ENCODE data around the gene SPG11. TPM values are rescaled to one million over a fixed set of nuclear protein-coding genes. Genes with fewer than 3 reads are reported as not detected.

Gene SPG11
- total RNA-seq, 1 experiment from 2014 or later: 64.2 TPM

DNA sequence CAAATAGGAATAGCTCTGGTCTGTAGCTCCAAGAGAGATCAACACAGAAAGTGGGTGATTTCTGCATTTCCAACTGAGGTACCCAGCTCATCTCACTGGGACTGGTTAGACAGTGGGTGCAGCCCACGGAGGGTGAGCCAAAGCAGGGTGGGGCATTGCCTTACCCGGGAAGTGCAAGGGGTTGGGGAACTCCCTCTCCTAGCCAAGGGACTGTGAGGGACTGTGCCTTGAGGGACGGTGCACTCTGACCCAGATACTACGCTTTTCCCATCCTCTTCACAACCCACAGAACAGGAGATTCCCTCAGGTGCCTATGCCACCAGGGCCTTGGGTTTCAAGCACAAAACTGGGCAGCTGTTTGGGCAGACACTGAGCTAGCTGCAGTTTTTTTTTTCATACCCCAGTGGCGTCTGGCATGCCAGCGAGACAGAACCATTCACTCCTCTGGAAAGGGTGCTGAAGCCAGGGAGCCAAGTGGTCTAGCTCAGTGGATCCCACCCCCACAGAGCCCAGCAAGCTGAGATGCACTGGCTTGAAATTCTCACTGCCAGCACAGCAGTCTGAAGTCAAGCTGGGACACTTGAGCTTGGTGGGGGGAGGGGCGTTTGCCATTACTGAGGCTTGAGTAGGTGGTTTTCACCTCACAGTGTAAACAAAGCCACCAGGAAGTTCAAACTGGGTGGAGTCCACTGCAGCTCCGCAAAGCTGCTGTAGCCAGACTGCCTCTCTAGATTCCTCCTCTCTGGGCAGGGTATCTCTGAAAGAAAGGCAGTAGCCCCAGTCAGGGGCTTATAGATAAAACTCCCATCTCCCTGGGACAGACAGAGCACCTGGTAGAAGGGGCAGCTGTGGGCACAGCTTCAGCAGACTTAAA lies 19.6 kb upstream of the SPG11 start:
- peak; percentile 58 for DNase-seq (ENCODE audit: extremely low read depth, low read depth)

DNA sequence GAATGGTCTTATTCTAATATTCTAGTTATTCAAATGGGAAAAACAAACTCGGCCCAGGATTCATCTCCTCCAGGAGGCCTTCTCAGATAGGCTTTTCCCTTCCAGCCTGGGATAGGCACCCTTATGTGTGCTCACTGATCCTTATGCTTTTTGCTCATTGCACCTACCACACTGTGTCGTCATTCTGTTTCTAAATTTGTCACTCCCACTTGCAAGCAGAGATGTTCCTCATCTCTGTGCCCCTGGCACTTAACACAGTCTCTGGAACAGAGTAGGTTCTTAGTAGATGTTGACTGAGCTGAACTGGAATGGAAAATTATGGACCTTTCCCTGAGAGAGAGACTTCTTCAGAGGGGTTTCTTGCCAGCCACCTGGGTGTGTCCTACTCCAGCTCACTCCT lies 18.7 kb upstream of the SPG11 start:
- DNase-seq (ENCODE audit: extremely low read depth, low read depth): no peak

DNA sequence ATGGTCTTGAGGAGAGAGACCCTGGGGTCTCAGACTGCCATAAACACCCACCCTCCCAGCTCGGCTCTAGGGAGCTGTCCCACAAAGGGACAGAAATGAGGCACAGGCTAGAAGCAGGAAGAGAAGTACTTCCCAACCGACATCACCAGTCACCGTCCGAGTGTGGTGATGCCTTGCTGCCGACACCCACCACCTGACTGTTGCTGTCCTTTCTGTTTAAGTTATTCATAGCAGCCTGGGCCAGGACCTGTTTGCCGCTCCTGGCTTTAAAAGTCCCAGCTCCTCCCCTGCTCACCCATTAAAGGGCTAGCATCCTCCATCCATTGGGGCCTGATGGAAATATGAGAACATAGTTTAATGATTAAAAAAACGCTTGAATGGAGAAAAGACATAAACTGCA lies 13.2 kb upstream of the SPG11 start:
- DNase-seq (ENCODE audit: extremely low read depth, low read depth): no peak

DNA sequence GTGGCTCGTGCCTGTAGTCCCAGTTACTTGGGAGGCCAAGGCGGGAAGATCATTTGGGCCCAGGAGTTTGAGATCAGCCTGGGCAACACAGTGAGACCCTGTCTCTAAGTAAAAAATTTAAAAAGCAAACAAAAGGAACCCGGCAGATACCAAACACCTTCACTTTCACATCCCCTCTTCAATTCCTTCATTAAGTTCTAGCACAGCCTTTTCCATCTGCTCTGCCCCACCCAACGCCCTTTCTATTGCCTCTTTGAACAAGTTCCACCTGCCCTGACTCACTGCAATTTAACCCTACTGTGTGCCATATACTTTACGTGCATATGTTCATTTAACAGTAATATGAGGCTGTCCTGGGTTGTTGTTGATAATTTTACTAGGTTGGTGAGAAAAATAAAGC lies 12.4 kb upstream of the SPG11 start:
- no peak for DNase-seq (ENCODE audit: extremely low read depth, low read depth)

DNA sequence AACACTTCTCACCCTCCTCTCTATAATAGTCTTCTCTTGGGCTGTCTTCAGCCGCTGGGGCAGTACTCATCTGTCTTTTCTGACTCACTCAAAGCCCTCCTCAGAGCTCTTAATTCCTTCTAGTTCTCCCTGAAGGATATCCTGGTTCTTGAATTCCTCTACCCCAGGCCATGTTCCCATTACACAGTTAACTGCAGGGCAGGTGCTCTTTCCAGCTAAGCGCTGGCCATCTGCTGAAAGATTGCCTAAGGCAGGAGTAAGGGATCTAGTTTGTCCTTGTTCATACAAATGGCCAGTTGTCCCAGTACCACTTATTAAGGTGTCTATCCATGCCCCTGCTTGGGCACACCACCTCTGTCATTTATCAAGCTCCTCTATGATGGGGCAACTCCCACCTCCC lies 10.2 kb upstream of the SPG11 start:
- DNase-seq (ENCODE audit: extremely low read depth, low read depth): no peak

DNA sequence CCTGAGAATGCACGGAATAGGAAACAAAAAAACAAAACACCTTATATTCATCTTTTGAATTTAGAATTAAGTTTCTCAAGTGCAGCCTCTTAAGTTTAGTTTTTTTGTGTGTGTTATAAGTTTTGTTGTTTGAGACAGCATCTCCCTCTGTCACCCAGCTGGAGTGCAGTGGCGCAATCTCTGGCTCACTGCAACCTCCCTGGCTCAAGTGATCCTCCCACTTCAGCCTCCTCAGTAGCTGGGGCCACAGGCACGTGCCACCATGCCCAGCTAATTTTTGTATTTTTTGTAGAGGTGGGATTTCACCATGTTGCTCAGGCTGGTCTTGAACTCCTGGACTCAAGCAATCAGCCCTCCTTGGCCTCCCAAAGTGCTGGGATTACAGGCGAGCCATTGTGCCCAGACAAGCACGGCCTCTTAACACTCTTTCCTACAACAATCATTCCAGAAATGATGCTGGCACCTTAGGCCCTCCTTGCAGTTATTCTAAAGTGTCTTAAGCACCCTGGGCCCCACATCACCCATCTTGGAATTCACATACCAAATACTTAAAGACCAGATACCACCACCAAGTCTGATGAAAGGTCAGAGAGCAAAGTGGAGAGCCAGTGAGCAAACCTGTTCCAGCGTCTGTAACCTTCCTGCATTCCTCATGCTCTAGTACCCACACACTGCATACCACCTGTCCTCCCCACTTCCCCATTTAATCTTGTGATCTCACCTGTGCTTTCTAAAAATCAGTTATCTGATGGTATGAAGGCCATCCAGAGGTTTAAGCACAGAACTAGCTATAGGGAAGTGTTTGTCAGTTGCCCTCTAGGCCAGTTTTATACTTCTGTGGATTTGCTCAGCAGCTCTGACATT lies 6.9 kb upstream of the SPG11 start:
- no peak for DNase-seq (ENCODE audit: extremely low read depth, low read depth)

DNA sequence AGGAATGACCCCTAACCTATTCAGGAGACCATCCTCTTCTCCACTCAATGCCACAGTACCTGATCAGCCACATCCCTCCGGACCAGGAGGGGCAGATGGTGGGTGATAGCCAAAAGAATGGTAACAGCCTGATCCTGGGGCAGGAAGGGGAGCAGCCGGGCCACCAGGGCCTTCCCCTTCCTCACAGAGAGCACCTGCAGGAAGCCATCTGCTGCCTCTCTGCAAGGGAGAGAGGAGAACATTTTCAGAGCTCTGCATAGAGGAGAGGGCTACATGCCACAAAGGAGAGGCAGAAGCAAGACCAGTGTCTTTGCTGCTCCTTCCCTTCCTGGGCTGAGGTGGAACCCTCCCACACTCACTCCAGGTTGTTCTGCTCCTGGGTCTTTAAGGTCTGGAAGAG lies 5.5 kb upstream of the SPG11 start:
- DNase-seq (ENCODE audit: extremely low read depth, low read depth): no peak

DNA sequence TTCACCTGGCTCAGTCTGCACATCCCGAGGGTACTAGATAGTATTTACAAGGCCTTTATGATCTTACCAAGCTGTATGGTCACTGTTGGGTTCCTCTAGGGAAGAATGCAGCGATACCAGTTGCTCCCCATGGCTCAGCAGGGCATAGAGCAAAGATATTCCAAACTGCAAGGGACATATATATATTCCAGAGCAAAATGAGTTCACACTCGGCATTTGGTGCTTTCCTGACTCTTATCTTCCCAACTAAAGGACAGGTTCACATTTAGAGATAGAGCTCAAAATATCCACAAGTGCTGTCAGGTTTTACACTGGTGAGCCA lies 3.5 kb upstream of the SPG11 start:
- no peak for DNase-seq (ENCODE audit: extremely low read depth, low read depth)

DNA sequence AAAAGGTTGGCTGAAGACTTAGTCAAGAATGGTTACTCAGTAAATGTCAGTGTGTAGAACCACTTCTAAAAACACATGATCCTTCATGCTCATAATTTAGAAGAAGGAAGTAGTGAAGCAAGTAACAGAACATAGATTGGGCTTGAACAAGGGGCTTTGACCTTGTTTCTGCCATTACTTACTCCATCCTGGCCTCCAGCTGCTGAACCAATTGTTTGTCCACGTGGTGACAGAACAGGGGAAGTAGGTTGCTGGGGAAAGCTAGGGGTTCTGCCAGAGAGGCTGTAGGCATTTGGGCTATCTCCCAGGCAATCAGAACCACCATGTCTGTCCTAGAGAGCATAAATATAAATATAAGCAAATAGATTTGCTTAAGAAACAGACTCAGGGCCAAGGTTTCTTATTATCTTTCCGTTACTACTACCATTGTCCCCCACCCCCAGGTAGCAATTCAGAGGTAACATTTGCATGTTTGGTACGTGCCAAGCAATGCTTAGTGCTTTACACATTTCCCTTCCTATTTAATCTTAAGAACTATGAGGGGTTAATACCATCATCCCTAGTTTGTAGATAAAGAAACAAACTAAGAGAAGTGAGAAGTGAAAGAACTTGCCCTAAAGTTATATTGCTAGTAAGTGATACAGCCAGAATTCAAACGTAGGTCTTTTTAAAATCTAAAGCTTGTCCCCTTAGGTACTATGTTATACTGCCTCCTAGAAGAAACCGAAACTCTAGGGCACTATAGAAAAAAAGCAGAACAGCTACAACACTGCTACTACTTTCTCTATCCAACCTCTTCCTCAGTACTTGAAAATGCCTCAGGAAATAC lies 3.0 kb upstream of the SPG11 start:
- no peak for DNase-seq (ENCODE audit: extremely low read depth, low read depth)

DNA sequence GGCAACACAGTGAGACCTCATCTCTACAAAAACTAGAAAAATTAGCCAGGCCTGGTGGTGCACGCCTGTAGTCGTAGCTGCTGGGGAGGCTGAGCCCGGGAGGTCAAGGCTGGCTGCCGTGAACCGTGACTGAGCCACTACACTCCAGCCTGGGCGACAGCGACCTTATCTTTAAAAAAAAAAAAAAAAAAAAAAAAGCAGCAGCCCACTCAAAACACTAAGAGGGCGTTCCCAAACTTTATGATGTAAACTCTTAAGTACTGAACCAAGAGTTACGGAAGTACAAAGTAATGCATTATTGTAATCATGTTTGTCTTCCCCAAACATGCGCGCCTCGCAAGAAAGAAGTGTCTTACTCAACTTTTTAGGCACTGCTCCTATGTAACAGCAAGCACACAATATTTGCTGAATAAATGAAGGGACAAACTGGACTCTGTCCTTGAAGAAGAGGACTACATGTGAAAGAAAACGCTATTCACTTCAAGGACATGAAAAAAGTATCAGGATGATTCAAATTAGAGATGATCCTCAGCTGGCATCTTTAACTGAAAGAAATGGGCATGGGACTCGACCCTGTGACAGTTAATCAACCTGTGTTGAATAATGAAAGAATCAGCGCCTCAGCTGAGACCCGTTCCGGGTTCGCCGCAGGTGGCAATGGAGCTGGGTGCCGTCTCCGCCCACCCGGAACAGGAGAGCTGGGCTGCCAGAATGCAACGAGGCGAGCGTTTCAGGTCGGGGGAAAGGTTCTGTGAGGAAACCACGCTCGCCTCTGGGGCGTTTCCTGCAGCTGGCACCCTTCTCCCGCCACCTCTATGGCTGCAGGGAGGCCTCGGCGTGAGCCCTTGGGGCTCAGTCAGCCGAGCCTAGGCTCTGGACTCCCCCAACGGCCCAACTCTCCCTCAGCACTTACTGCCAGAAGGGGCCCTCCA lies 718 bp downstream of the SPG11 start:
- peak; percentile 47 for DNase-seq (ENCODE audit: extremely low read depth, low read depth)

DNA sequence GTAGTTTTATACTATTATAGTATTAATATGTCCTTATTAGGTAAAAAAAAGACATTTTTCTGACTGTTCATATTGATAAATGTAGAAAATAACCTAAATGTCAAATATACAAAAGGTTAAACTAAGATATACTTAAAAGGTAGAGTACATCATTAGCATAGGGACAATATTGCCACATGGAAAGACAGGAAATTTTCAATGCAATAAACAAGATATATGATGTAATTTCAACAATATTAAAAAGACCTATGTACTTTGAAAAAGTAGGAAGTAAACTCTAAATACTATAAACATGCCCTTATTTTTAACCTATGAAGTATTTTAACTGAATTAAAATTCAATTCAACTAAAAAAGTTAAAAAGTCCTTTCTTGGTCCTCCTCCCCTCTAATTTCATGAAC lies 1.9 kb downstream of the SPG11 start:
- DNase-seq (ENCODE audit: extremely low read depth, low read depth): no peak

DNA sequence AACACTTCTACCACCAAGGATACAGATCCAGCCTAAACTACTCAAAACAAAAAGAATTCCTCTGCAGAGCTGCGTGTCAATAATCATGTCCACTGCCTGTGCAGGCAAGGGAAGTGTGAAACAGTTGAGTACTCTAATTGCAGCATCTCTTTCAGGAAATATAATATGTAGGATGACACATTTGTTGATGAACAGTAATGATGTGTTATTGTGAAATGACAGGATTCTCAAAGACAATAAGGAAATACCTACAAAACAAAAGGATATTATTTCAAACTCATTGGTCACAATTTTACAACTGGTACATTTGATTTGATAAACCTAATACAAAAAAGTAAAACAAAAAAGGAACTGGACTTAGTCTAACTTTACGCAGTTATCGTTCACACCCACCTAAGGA lies 4.4 kb downstream of the SPG11 start:
- DNase-seq (ENCODE audit: extremely low read depth, low read depth): no peak

DNA sequence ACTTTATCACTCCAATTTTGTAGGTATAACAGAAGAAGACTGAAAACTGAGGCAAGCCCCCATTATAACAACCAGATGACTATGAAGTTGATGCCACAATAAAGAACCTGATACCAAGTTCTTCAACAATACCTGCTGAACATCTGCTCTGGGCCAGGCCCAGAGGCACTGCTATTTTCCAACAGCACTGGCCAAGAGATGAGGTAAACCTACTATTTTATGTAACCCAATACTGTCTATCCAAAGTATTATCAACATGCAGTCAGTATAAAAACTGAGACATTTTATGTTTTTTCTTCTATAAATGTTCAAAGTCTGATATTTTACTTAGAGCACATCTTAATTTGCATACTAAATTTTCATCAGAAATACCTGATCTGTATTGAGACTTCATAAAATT lies 6.1 kb downstream of the SPG11 start:
- DNase-seq (ENCODE audit: extremely low read depth, low read depth): no peak

DNA sequence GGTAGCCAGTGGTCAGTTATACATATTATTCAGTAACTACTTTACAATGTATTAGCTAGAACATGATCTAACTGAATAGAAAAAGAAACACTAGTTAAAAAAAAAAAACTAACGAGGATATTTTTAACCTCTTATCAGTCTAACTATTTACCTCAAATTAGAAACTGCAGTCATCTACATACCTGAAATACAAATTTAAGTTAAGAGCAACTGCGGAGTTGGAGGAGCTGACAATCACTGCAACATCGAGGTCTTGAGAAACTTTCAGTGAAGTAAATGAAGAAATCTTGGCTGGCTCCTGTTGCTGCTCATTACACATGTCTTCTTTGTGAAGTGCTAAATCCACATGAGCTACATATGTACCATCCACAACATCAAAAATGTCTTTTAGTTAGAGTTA lies 6.5 kb downstream of the SPG11 start:
- no peak for DNase-seq (ENCODE audit: extremely low read depth, low read depth)

DNA sequence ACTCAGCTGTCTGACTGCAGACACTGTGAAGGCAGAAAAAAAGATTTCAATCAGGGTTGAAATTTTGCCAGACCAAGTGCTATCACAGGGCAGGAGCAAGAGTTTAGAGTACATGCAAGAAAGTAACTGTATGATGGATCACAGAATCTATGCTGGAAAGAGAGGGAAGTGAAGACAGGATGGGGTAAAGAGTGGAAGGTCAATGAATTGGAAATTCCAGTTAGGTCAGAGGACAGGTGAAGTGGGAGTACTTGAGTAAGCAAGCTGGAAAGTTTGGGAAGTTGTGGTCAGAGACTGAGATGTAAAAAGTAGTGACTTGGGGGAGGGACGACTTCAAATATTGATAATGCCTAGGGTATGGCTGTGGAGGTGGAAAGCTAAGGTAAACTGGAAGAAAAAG lies 7.2 kb downstream of the SPG11 start:
- DNase-seq (ENCODE audit: extremely low read depth, low read depth): no peak

DNA sequence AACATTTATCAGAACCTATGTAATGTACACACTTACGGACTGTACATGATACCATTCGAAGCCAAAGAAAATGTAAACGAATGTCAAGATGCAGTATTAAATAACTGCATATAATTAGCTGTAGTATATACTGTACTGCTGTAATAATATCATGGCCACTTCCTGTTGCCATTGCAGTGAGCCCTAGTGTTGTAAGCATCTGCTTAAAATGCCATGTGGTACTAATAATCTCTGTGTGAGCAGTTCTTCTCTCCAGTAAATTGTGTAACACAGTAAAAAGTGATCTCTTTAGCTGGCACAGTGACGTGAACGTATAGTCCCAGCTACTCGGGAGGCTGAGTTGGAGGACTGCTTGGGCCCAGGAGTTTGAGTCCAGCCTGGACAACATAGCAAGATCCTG lies 8.6 kb downstream of the SPG11 start:
- no peak for DNase-seq (ENCODE audit: extremely low read depth, low read depth)

DNA sequence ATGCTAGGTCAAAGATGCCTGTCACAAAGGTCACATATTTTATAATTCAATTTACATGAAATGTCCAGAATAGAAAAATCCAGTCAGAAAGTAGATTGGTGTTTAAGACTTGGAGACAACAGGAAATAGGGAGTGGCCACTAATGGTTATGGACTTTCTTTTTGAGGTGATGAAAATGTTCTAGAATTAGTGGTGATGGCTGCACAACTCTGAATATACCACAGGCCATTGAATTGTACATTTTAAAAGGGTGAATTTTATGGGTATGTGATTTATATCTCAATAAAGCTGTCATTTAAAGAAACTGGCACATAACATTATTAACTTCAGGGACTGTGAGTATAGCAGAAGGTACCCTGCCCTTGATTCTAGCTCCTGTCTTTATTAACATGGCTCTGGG lies 15.8 kb downstream of the SPG11 start:
- no peak for DNase-seq (ENCODE audit: extremely low read depth, low read depth)

DNA sequence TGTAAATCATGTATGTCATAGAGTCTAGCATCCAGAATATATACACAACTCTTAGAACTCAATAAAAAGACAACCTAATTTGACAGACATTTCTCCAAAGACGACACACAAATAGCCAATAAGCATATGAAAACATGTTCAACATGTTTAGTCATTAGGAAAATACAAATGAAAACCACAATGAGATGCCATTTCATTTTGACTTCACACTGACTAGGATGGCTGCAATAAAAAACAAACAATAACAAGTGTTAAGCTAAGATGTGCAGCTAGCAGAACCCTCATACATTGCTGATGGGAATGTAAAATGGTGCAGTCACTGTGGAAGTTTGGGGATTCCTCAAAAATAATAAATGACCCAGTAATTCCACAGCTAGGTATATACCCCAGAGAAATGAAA lies 16.4 kb downstream of the SPG11 start:
- no peak for DNase-seq (ENCODE audit: extremely low read depth, low read depth)

DNA sequence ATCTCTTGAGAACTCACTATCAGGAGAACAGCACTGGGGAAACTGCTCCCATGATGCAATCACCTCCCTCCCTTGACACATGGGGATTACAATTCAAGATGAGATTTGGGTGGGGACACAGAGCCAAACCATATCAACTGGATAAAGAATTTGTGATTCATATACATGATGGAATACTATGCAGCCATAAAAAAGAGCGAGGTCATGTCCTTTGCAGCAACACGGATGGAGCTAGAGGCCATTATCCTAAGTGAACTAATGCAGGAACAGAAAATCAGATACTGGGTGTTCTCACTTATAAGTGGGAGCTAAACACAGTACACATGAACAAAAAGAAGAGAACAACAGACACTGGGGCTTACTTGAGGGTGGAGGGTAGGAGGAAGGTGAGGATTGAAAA lies 17.0 kb downstream of the SPG11 start:
- no peak for DNase-seq (ENCODE audit: extremely low read depth, low read depth)

DNA sequence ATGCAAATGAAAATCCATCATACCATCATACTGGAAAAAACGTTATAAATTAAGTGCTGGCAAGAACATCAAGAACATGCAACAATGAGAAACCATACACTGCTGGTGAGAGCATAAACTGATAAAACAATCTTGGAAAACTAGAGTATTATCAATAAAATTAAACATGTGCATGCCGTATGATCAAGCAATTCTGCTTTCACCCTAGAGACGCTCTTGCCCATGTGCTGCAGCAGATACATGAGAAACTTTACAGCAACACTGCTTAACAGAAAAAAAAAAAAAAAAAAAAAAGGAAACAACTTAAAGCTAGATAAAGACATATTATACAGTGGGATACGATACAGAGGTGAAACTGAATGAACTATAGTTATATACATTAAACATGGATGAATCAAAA lies 21.8 kb downstream of the SPG11 start:
- DNase-seq (ENCODE audit: extremely low read depth, low read depth): no peak

Measured in NCI-H460 (cell line).